HG02870 (cell line): ENCODE results near the gene SCAND1.
"Not testable (repeated sequence)": the region's sequence is repeated elsewhere in the genome, so short reads cannot be mapped to it uniquely, and the experiment has no call there.

Experiments
- ATAC-seq: cut with Tn5 transposase; IDR thresholded peaks from one replicate; pipeline ENCODE4 v1.9.1; 2021; ENCODE audit warnings: mild to moderate bottlenecking, moderate library complexity; ENCODE audit not compliant: unreplicated experiment

SCAND1 gene

DNA sequence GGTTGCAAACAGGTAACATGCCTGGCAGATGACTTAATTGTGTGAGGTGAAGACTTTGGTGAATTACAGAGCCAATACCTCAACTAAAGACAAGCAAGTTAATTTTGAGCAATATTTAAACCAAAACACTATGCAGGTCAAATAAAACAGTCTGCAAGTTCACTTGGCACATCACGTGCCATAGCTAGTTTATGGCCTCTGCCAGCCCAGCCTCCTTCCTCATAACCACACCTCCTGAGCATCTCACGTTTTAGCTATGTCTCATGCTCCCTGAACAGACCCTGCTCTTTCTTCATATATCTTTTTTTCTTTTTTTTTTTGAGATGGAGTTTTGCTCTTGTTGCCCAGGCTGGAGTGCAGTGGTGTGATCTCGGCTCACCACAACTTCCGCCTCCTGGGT lies 9.6 kb upstream of the SCAND1 start:
- no peak for ATAC-seq

GRCh38 chr20:35959291-35959690 lies 5.0 kb upstream of the SCAND1 start:
- not testable (repeated sequence) for ATAC-seq

DNA sequence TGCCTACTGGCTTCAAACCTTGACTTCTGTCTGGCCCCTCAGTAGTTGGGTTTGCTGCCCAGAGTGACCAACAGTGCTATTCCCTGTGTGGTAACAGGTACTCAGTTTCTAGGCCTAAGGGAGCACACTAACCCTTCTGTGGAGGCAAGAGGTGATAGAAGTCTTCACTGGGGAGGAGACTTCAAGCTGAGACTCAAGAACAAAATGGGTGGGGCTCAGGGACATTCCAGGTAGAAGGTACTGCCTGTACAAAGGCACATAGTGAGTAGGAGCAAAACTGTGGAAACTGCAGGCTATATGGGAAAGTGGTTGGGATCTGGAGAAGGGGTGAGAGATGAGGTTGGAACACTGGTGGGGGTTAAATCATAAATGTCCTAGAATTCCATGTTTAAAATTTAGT lies 2.3 kb upstream of the SCAND1 start:
- ATAC-seq, result no peak

DNA sequence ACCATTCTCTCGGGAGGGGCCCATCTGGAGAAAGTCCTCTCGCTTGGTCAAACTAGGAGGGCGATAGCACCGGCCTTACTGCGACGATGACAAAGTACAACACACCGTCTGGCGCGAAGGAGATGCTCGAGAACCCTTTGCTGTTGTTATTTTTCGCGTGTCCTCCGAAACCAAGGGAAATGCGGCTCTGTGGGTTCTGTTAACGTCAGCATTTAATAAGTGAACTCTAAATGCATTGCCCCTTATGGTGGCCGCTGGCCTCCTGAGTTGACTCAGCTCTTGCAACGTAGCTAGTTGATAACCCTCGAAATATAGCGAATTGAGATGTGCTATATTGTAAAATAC lies 577 bp upstream of the SCAND1 start:
- ATAC-seq, result no peak

DNA sequence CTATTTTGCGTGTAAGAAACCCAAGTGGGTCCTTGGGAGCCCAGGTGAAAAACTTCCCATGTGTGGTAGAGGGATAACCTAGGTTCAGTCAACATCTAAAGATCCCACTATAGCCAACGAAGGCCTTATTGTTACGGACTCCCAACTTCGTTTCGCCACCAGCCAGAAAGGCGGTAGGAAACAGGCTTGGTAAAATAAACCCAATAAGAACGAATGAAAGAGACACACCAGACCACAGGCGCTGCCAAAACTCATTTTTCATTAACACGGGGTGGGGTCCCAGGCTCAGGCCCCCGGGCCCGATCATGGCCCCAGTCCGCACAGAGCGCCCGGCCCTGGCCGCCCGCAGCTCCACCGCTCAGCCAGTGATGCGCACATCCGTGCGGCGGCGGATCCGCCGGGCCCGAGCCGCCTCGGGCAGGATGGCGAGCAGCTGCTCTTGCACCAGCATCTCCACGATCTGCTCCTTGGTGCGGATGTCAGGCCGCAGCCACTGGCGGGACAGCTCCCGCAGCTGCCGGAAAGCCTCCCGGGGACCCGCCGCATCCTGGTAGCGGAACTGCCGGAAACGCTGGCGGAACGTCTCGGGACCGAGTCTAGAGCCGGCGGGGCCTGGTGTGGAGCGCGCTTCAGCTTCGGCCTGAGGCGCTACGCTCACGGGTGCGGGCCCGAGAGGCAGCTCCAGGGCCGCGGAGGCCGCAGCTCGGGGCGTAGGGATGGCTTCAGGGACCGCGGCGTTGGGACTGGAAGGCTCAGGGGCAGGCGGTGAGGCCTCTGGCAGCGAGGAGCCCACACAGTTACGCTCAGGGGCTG lies 709 bp downstream of the SCAND1 start:
- ATAC-seq, result peak; percentile 18

DNA sequence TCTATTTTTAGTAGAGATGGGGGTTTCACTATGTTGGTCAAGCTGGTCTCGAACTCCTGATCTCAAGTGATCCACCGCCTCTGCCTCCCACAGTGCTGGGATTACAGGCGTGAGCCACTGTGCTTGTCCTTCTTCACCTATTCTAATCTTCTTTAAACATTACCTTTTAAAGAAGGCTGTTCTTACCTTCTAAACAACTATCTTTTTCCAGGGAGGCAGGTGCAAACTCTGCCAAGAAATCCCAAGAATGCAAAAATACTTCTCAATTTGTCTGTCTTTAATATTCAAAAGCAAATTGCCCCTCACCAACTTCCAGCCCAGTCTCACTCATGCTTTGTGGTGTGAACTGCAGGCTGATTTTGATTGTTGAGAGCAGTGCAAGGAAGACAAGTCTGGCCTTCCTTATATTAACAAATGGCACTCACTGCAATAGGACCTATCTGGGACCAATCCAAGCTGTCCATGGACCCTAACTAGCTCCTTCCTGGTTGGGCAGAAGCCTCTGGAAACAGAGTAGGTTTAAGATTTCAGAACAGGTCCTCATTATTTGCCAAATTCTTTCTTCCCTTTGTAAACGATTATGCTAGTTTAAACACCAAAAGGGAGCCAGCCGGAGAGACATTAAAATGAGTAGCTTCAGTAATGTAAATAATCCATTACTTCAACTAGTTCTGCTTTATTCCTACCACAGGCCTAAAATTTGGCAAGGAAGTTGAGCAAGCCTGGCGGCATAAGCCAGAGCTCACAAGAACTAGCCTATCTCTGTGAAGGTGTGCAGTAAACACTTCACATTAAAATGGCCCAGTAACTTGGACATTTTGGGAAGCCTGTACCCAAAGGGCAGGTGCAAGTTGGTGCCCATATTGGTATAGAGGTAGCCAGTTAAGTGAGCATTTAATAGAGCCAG lies 1.6 kb downstream of the SCAND1 start:
- no peak for ATAC-seq

GRCh38 chr20:35952080-35952479 lies 2.2 kb downstream of the SCAND1 start:
- not testable (repeated sequence) for ATAC-seq

GRCh38 chr20:35950093-35950492 lies 4.2 kb downstream of the SCAND1 start:
- ATAC-seq, result no peak

GRCh38 chr20:35947907-35948306 lies 6.4 kb downstream of the SCAND1 start:
- ATAC-seq, result no peak

DNA sequence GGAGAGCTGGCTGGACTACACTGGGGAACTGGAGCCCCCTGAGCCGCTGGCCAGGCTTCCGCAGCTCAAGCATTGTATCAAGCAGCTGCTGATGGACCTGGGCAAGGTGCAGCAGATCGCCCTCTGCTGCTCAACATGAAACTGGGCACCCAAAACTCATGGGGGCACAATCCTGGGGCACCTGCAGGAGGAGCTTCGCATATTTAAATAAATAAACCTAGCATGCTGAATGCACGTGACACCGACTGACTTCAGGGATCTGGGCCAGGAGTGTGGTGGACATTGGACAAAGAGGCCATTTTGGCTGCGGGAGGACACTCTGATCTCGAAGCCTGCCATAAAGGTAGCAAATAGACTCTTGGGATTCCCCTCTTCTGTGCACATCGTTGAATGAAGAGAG lies 6.8 kb downstream of the SCAND1 start:
- ATAC-seq, result no peak

DNA sequence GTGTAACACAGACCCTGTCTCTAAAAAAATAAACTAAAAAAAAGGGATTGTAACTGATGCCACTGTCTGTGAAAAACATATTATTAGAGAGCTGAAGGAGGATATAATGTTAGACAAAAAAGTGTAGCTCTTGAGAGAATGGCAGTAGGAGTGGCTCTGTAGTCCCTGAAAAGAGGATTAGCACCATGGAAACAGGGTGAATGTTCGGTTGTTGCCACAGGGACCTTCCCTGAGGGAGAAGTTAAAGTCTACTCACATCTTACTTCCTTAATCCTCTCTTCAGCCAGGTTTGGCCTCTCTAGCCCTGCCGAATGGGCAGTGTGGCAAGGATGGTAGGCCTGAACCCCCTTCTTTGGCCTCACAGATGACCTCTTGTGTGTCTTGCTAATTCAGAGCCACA lies 12.1 kb downstream of the SCAND1 start:
- ATAC-seq, result no peak

- no peak for ATAC-seq
These were observed 12.7 kb downstream of the SCAND1 start for GRCh38 chr20:35941620-35942019.

DNA sequence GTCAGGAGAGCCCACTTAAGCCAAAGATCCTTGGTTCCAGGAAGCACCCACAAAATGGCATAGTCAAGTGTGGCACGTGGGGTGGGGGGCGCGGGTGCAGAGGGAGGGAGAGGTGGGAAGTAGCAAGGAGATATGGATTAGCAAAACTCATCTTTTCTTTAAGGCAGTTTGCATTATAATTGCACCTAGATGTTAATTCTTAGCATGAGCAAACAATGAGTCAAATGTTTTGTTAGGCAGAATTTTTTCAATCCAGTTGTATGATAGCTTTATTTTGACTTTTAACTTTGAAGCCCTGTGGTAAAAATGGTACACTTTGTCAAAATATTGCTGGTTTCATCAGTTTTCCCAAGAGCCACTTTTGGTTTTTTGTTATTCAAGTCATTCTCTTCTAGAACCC lies 15.0 kb downstream of the SCAND1 start:
- ATAC-seq, result no peak

DNA sequence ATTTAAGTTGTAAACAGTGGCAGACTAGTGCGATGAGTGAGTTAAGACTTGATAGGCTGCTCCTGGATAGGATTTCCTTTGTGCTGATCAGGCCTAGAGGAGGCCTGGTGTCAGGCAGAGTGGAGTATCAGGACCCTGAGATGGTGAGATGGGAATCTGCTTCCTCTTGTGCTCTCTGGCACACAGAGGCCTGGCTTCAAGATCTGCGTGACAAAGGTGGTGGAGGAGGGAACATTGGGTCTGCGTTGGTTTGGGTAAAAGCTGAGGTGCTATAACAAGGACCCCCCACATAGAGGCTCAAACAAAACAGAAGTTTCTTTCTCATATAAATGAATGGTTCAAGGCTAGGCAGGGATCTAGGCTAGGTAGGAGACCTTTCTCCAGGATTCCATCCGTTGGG lies 20.3 kb downstream of the SCAND1 start:
- ATAC-seq, result no peak

GRCh38 chr20:35929301-35929700 lies 25.0 kb downstream of the SCAND1 start:
- ATAC-seq, result no peak

DNA sequence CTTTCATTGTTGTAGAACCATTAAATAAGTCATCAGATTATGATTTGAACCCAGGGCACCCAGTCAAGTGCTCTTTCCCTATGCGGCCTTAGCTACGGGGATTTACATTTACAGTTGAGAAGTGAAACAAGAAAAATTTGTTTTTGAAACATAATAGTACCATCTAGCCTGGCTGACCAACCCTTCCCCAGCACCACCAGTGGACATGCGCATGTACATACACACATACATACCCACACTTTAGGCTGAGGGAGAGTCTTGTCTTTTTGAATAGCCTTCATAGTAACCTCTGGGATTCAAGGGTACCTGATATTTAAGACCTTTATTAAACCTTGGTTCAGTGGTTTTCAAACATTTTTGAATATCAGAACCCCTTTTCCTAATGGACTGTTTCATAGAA lies 33.8 kb downstream of the SCAND1 start:
- no peak for ATAC-seq

DNA sequence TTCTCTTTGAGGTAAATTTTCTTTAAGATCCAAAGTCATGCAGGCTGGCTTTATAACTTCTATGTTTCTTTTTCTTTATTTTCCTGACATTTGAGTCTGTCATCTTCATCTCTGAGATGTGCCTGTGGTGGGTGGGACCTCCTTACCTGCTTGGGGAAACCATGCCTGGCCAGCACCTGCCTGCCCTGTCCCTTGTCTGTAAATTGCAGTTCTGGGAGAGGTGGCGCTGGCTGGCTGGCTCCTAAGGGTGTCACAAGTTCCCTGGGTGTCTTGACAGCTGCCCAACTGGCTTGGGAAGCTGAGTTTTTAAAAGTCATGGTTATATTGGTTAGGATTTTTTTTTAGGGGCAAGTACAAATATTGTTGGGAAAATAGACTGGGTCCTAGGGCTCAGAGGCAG lies 36.3 kb downstream of the SCAND1 start:
- ATAC-seq, result no peak

DNA sequence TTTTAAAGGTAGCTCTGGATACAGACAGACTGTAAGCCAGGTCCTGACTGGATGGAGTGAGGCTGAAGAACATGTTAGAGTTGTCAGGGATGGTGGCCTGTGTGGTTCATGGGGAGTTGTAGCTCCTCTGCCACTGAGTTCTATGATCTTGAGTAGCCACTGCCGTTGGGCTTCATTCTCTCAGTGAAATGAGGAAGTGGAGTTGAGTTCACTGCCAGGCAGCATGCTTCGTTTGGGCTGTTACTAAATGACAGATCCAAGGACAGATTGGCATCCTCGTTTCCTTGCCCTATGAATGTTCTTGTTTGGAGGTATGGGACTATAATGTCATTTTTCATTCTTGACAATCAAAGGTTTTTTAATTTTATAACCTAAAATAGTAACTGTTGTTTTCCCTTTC lies 37.2 kb downstream of the SCAND1 start:
- ATAC-seq, result no peak

GRCh38 chr20:35912881-35913280 lies 41.4 kb downstream of the SCAND1 start:
- no peak for ATAC-seq

- no peak for ATAC-seq
These were observed 44.0 kb downstream of the SCAND1 start for GRCh38 chr20:35910254-35910653.

DNA sequence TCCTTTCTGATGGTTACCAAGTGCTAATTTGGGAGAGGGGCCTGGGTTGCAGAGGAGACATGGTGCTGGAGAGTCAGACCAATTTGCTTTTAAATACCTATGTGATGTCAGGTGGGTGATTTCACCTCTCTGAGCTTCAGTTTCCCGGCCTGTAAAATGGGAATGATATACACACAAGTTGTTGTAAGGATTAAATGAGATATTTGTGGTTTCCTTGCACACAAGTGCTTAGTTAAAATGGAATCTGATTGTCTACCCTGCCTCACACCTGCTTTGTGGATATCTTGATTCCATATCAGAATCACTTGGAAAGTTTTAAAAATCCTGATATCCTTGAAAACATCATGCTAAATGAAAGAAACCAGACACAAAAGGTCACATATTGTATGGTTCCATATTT lies 44.5 kb downstream of the SCAND1 start:
- ATAC-seq, result no peak

DNA sequence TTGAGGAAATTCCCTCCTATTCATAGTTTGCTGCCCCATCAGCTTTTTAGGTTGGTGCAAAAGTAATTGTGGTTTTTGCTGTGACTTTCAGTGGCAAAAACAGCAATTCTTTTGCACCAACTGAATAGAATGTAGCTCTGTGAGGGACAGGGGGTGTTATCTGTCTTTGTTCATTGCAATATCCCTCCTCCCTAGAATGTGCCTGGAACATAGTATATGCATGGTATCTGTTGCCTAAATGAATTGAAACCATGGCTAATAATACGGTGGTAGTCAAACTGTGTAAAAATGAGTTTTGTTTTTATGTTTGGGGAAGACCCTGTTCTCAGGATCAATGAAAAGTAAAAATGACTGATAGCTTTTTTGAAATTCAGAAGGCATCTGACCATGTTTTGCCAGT lies 45.1 kb downstream of the SCAND1 start:
- no peak for ATAC-seq
